ENCODE measurements around the gene CCDC138.

GRCh38 chr2:108810993-108811957, 24.7 kb downstream of the CCDC138 start:
- TF ChIP-seq CTCF (conservative IDR thresholded peaks at IDR 0.05; ENCODE audit: low read length) = no peak
- no peak for TF ChIP-seq EZH2phosphoT487 (IDR thresholded peaks at IDR 0.05; ENCODE audit: borderline replicate concordance, low read depth, low read length)
